GM15510 (cell line): Measurements from ENCODE around the gene PANK4.

Experiments
- POLR2A ChIP-seq: IDR thresholded peaks from 3 replicates; pipeline ENCODE4 v1.6.1; 2011; ENCODE audit warnings: borderline replicate concordance; ENCODE audit not compliant: insufficient read length; ENCODE audit errors: extremely low read depth

PANK4 gene

GRCh38 chr1:2468041-2468472 lies 58.3 kb downstream of the PANK4 start:
- TF ChIP-seq POLR2A = no peak

GRCh38 chr1:2466958-2467554 lies 59.3 kb downstream of the PANK4 start:
- no peak for TF ChIP-seq POLR2A

GRCh38 chr1:2466270-2466665 lies 60.1 kb downstream of the PANK4 start:
- no peak for TF ChIP-seq POLR2A

GRCh38 chr1:2465371-2466269 lies 60.8 kb downstream of the PANK4 start:
- no peak for TF ChIP-seq POLR2A

GRCh38 chr1:2463396-2463795 lies 63.0 kb downstream of the PANK4 start:
- no peak for TF ChIP-seq POLR2A

DNA sequence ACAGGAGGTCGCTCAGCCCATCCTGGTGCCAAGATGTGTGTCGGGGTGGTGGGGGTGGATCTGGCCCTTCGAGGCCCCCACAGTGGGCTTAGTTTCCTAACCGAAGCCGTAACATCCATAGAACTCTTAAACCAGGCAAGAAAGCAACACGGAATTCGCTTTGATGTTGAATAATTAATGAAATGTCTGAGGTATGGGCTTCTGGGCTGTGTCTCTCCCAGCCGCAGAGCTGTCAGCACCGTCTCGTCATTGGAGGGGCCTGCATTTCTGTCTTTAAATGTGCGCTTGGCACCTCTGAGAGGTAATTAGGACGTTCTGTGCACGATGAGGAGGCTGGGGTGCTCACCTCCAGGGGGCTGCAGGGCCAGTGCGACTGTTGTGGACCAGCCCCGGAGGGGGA lies 63.6 kb downstream of the PANK4 start:
- no peak for TF ChIP-seq POLR2A

DNA sequence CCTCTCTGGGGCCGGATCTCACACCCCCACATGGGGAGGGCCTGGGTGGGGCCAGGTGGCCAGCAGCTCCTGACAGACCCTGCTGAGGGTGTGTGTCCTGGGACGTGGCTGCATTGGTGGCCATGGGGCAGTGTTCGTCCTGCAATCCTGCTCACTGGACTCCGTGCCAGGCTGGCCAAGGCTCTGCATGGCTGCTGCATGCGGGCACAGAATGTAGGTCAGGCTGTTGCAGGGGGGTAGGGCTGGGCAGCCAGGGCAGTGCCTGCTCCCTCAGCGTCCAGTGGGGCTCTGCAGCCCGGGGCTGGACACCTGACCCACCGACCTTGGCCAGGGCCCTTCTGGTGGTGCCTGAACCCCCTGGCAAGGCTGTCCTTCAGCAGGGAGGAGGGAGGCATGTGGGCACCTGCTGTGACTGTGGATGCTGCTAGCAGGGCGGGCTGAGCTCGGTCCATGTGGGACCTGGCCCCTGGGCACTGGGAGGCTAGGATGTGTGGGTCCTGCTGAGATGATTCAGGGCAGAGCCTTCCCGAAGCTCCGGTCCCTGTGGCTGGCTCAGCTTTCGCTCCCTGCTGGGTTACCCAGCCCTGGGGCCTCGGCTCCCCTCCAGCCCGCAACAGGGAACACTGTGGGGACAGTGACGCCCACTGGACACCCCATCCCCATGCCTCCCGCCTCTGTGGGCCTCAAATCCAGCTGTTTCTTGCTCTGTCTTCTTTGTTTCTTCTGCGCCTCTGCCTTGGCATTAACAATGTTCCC lies 65.2 kb downstream of the PANK4 start:
- TF ChIP-seq POLR2A = no peak

GRCh38 chr1:2460203-2460602 lies 66.2 kb downstream of the PANK4 start:
- TF ChIP-seq POLR2A = no peak

DNA sequence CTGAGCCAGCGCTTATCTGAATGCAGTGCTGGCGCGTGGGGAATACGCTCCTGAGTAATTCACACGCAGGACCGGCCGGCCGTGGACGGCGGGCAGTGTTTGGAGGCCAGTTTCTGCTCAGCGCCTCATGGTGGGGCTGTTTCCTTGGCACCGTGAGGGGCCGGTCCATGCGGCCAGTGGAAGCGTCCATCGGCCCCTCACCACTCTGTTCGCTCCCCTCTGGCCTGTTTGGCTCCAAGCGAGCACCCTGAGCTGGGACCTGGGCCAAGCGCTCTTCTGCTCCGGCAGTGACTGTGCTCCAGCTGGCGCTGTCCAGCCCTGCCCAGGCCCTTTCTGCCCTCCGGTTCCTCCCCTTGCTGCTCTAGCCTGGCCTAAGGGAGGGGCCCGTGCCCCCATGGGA lies 66.6 kb downstream of the PANK4 start:
- TF ChIP-seq POLR2A = no peak

- no peak for TF ChIP-seq POLR2A
These were observed 67.7 kb downstream of the PANK4 start for GRCh38 chr1:2458687-2459086.
